Muscle of arm (tissue), 12 donors: ENCODE results near the gene PXDN. TPM values are rescaled to one million over a fixed set of nuclear protein-coding genes. Genes with fewer than 3 reads are reported as not detected.

Experiments
- DNase-seq: peaks from one replicate; pipeline ENCODE4 v3.0.0-alpha.2; 2013
- polyA plus RNA-seq, 12 donors: library from polyadenylated mRNA; unstranded; fragments of 120-200 nt; gene quantifications; one replicate each; pipeline ENCODE4 v1.2.1, GENCODE V29; 2013; ENCODE audit not compliant: insufficient read length in 12 of 12

PXDN gene
- polyA plus RNA-seq, 12 donors, result 130 to 264 (median 161) TPM

- no peak for DNase-seq
These were observed 143.9 kb downstream of the PXDN start for GRCh38 chr2:1600191-1601066.

GRCh38 chr2:1599301-1600085 lies 144.8 kb downstream of the PXDN start:
- no peak for DNase-seq

GRCh38 chr2:1598800-1599199 lies 145.5 kb downstream of the PXDN start:
- DNase-seq, result no peak

GRCh38 chr2:1598041-1598710 lies 146.1 kb downstream of the PXDN start:
- no peak for DNase-seq

GRCh38 chr2:1595274-1595673 lies 149.0 kb downstream of the PXDN start:
- no peak for DNase-seq

GRCh38 chr2:1594373-1595171 lies 149.7 kb downstream of the PXDN start:
- no peak for DNase-seq

GRCh38 chr2:1594123-1594372 lies 150.3 kb downstream of the PXDN start:
- DNase-seq, result no peak

GRCh38 chr2:1593371-1594122 lies 150.8 kb downstream of the PXDN start:
- no peak for DNase-seq

DNA sequence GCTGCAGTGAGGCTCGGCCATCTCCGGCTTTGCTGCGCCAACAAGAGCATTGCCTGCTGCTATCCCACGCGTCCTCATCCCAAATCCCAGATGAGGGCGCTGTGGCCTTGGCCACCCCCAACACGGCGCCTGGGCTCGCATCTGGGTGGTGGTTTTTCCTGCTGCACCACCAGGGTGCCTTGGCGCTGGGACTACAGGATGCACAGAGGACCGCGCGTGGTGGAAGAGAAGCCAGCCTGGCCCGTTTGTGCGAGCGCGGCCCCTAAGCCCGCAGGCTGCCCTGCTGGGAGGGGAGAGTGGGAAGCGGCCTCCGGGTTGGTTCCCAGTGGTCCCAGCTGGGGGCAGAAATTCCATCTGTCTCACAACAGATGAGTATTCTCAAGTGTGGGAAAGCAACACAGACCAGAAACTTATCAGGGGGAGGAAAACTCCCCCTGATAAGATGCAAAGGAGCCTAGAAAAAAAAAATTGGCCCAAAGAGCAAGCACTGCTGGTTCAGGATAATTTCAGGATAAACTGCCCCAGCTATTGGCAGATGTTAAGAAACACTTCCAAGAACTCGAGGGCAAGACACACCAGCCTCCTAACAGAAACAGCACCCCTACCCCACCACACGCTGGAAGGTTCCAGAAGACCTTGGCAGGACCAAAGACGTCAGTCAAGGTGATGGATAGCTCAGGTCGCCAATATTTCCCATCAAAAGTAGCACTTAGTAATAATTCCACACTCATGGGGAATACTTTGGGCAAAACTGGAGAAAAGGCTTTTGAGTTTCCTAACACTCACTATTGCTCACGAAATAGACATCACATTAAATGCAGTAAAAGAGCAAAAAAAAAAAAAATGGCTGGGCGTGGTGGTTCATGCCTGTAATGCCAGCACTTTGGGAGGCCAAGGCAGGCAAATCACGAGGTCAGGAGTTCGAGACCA lies 152.1 kb downstream of the PXDN start:
- peak; percentile 54 for DNase-seq

DNA sequence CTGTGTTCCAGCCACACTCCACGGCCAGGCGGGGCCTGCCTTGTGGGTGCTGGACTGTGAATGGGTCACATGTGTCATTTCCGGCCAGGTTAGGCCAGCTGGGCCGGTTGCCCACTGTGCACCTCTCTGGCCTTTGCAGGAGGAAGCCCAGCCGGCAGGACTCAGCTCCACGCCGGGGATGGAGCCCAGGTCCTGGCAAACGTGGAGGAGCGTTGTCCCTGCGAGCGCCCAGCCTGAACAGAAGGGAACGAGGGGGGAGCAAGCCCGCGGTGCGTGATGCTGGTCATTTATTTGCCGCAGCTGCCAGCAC lies 152.9 kb downstream of the PXDN start:
- DNase-seq, result no peak

GRCh38 chr2:1590596-1591460 lies 153.5 kb downstream of the PXDN start:
- DNase-seq, result no peak

- DNase-seq, result no peak
These were observed 155.2 kb downstream of the PXDN start for GRCh38 chr2:1588978-1589621.

- DNase-seq, result no peak
These were observed 156.0 kb downstream of the PXDN start for GRCh38 chr2:1588051-1588977.

DNA sequence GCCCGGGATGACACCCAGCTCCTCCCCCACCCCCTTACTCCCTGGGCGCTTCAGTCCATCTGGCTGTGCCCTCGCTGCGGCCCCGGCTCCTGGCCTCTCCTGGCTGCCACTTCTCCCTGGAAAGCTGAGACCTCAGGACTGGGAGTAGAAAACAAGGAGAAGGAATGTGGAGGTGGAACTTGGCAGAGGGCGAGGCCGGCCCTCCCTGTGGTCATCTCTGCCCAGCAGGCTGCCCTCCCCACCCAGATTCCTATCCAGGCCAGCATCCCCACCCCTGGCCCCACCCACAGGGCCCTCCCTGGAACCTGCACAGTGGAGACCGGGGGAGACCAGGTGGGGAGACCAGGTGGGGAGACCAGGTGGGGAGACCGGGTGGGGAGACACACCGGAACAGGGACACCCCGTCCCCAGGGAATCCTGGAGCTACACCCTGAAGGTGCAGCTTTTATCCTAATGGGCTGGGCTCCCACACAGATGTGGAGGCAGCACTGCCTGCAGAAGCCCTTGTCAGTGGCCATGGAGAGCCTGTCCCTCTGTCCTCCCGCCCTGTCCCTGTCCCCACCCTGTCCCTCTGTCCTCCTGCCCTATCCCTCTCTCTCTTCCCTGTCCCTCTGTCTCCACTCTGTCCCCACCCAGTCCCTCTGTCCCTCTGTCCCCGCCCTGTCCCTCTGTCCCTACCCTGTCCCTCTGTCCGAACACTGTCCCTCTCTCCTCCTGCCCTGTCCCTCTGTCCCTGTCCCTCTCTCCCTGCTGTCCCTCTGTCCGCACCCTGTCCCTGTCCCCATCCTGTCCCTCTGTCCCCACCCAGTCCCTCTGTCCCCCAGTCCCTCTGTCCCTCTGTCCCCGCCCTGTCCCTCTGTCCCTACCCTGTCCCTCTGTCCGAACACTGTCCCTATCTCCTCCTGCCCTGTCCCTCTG lies 157.1 kb downstream of the PXDN start:
- no peak for DNase-seq

GRCh38 chr2:1586251-1586922 lies 157.9 kb downstream of the PXDN start:
- no peak for DNase-seq

- no peak for DNase-seq
These were observed 158.7 kb downstream of the PXDN start for GRCh38 chr2:1585635-1586034.
